ENCODE results near the gene PRDM15. TPM values are rescaled to one million over a fixed set of nuclear protein-coding genes. Genes with fewer than 3 reads are reported as not detected.

PRDM15 gene
- polyA plus RNA-seq, 3 donors, result 0.19 to 19.0 (median 0.74) TPM

DNA sequence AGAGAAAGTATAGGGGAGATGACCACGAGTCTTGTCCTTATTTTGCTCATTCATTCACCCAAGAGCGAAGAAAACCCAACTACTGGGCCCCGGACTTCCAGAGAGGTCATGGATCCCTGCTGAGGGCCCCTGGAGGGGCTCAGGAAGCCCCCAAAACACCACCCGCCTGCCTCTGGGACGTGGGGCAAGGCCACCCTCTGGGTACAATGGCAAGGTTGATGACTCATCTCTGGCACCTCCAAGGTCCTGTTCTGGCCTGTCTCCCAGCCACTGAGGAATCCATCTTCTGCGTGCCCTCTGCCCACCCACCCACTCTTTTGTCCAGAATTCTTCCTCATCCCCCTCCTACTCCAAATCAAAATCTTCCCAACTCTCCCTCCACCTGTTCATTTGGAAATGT is 21.3 kb upstream of the PRDM15 start:
- H3K4me3 ChIP-seq (replicated peaks in 1 of 3; ENCODE audit: low read depth in 2 of 3, low read length in 3 of 3), result no peak overlapping the region
- no peak overlapping the region for H3K4me2 ChIP-seq (replicated peaks; ENCODE audit: extremely low read depth, low read length, poor library complexity, severe bottlenecking)
- no peak for TF ChIP-seq CTCF (IDR thresholded peaks at IDR 0.05)
- no peak overlapping the region for H2AFZ ChIP-seq (ENCODE audit: insufficient read depth, low read depth, low read length, poor library complexity, severe bottlenecking)
- DNase-seq, result no peak
- peaks cover 0 to 22% of the 10 kb centered on the region in 2 donors for H3K36me3 ChIP-seq (replicated peaks in 1 of 2; ENCODE audit: control insufficient read depth in 1 of 2, insufficient read depth in 2 of 2, low read length in 2 of 2)
- no peaks in the 10 kb centered on the region for H3K27me3 ChIP-seq (ENCODE audit: control insufficient read depth in 2 of 2, insufficient read depth in 2 of 2, low read length in 2 of 2)
- H3K27ac ChIP-seq (ENCODE audit: low read depth in 1 of 2, low read length in 2 of 2), result no peak overlapping the region
- peaks cover 19% of the 10 kb centered on the region for H3K4me1 Mint-ChIP-seq
- no peak overlapping the region for H3K9ac ChIP-seq (ENCODE audit: insufficient read depth, low read length, poor library complexity, severe bottlenecking)
- intact Hi-C loops (cut with micrococcal nuclease), result no loop called here
- no peaks in the 10 kb centered on the region for H3K9me3 Mint-ChIP-seq
- peaks cover 45 to 51% of the 10 kb centered on the region in 2 donors for H3K36me3 Mint-ChIP-seq
- H3K27me3 Mint-ChIP-seq (ENCODE audit: low read depth in 3 of 3), result peaks cover 0 to 2% (median 0%) of the 10 kb centered on the region in 3 donors
- no peak overlapping the region for H3K4me3 Mint-ChIP-seq
- no peaks in the 10 kb centered on the region for H3K79me2 ChIP-seq (ENCODE audit: insufficient read depth, low read length)
- H3K27ac Mint-ChIP-seq, result peak overlapping the region in 5 of 7 donors; percentile 31 to 80 (median 37)
- peaks cover 4 to 9% of the 10 kb centered on the region in 2 donors for H3K4me1 ChIP-seq (ENCODE audit: control insufficient read depth in 1 of 2, insufficient read depth in 2 of 2, low read length in 2 of 2)
- 81% methylated on average over 3 of the region's 6 CpGs for WGBS (ENCODE audit: insufficient coverage)
- no peaks in the 10 kb centered on the region for H3K9me3 ChIP-seq (replicated peaks in 1 of 2; ENCODE audit: control insufficient read depth in 1 of 2, insufficient read depth in 1 of 2, low read length in 2 of 2)
- H4K20me1 ChIP-seq (ENCODE audit: insufficient read depth, low read length), result no peaks in the 10 kb centered on the region

GRCh38 chr21:41899426-41900202 is 20.5 kb upstream of the PRDM15 start:
- Mint-ChIP-seq H3K9me3 (no peaks in the 10 kb centered on the region), H3K27me3 (ENCODE audit: low read depth in 3 of 3) (peaks cover 0 to 2% (median 0%) of the 10 kb centered on the region in 3 donors), H3K36me3 (peaks cover 49 to 56% of the 10 kb centered on the region in 2 donors), H3K4me1 (peaks cover 22% of the 10 kb centered on the region), H3K4me3 (peak overlapping the region in 1 of 2 donors; percentile 45), H3K27ac (peak overlapping the region in 4 of 7 donors; percentile 48 to 85 (median 80))
- intact Hi-C loops (cut with micrococcal nuclease), result no loop called here
- Histone ChIP-seq H3K27ac (ENCODE audit: low read depth in 1 of 2, low read length in 2 of 2) (no peak overlapping the region), H2AFZ (ENCODE audit: insufficient read depth, low read depth, low read length, poor library complexity, severe bottlenecking) (no peak overlapping the region), H3K9me3 (replicated peaks in 1 of 2; ENCODE audit: control insufficient read depth in 1 of 2, insufficient read depth in 1 of 2, low read length in 2 of 2) (no peaks in the 10 kb centered on the region), H4K20me1 (ENCODE audit: insufficient read depth, low read length) (no peaks in the 10 kb centered on the region), H3K4me3 (replicated peaks in 1 of 3; ENCODE audit: low read depth in 2 of 3, low read length in 3 of 3) (no peak overlapping the region), H3K4me2 (replicated peaks; ENCODE audit: extremely low read depth, low read length, poor library complexity, severe bottlenecking) (no peak overlapping the region), H3K79me2 (ENCODE audit: insufficient read depth, low read length) (no peaks in the 10 kb centered on the region), H3K9ac (ENCODE audit: insufficient read depth, low read length, poor library complexity, severe bottlenecking) (no peak overlapping the region), H3K4me1 (ENCODE audit: control insufficient read depth in 1 of 2, insufficient read depth in 2 of 2, low read length in 2 of 2) (peaks cover 4 to 9% of the 10 kb centered on the region in 2 donors), H3K27me3 (ENCODE audit: control insufficient read depth in 2 of 2, insufficient read depth in 2 of 2, low read length in 2 of 2) (no peaks in the 10 kb centered on the region), H3K36me3 (replicated peaks in 1 of 2; ENCODE audit: control insufficient read depth in 1 of 2, insufficient read depth in 2 of 2, low read length in 2 of 2) (peaks cover 0 to 28% of the 10 kb centered on the region in 2 donors)
- no peak for DNase-seq
- WGBS (ENCODE audit: insufficient coverage), result 62% methylated on average over 13 of the region's 25 CpGs
- TF ChIP-seq CTCF (IDR thresholded peaks at IDR 0.05), result no peak
